BLaER1 treated with 17β-estradiol and CSF1 and Interleukin-3, amounts not matched to agents 10 nM and 100 nM (cell line): ENCODE measurements around the gene RBP3.

Experiments used
- H3K27ac ChIP-seq, 11 experiments: shearing (Covaris generic); formaldehyde crosslinking; 2 replicates each; pipeline ENCODE4 v1.8.1; 2022
- H3K27me3 ChIP-seq, 11 experiments: shearing (Covaris generic); formaldehyde crosslinking; 2 replicates each; pipeline ENCODE4 v1.8.1; 2022
- H3K36me3 ChIP-seq, 11 experiments: shearing (Covaris generic); formaldehyde crosslinking; 2 replicates each; pipeline ENCODE4 v1.8.1; 2022
- H3K4me1 ChIP-seq, 10 experiments: shearing (Covaris generic); formaldehyde crosslinking; 2 replicates each; pipeline ENCODE4 v1.8.1; 2022
- H3K4me2 ChIP-seq, 11 experiments: shearing (Covaris generic); formaldehyde crosslinking; 2 replicates each; pipeline ENCODE4 v1.8.1; 2022
- H3K4me3 ChIP-seq, 10 experiments: shearing (Covaris generic); formaldehyde crosslinking; 2 replicates each; pipeline ENCODE4 v1.8.1; 2022
- H3K9ac ChIP-seq, 11 experiments: shearing (Covaris generic); formaldehyde crosslinking; 2 replicates each; pipeline ENCODE4 v1.8.1; 2022
- H3K9me3 ChIP-seq, 11 experiments: shearing (Covaris generic); formaldehyde crosslinking; replicated peaks in 1 of 11; 2 replicates each; pipeline ENCODE4 v1.8.1; 2022
- H4K20me1 ChIP-seq, 11 experiments: shearing (Covaris generic); formaldehyde crosslinking; 2 replicates each; pipeline ENCODE4 v1.8.1; 2022
- Cebpa-rat ChIP-seq, 11 experiments: shearing (Covaris generic); IDR thresholded peaks; 2 replicates each; pipeline ENCODE4 v1.8.1; 2022

The RBP3 gene

DNA sequence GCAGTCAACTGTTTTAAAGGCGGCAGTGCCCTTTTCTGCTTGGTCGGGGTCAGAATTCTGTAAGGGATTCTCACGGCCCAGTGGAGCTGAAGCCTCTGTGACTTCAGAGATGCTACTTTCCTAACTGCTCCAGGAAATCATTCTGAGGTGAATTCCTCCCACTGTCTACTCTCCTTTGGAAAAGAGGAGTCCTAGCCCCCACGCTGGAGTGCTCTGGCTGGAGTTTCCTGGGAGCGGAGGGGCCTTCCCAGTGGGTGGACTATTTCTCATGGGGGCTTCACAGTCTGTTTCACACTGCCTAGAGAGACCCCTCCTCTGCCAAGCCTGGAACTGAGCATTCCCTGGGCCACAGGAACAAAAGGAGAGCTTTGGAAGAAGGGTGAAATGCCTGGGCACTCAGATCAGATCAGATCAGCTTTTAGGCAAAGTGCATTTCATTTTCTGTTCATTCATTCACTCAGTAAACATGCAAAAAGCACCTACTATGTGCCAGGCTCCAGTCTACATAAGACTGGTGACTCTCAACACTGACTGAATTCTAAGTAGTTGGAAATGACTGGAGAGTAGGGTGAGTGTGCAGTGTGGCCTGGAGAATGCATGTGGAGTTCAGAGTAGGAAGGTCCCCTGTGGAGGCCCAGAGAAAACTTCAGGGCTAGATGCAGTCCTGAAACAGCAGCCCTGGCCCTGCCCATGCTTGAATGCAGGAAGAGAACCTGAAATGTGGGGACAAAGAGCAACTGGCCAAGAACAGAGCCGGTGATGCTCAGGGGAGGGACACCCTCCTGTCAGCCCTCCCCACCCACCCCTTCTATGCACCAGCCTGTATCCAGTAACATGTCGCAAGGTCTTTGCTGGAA is 23.7 kb downstream of the RBP3 start:
- Histone ChIP-seq H3K9me3 (no peaks in the 10 kb centered on the region), H3K4me3 (no peak overlapping the region), H3K4me2 (0 out of 22 replicates have a peak overlapping the region, but pooled peaks of 1 of the 11 experiments have one; percentile 12), H3K36me3 (no peaks in the 10 kb centered on the region), H4K20me1 (no peaks in the 10 kb centered on the region), H3K4me1 (peaks cover 0 to 52% (median 30%) of the 10 kb centered on the region in 10 experiments; a peak in 19 of 20 replicates), H3K27ac (no peak overlapping the region), H3K27me3 (peaks cover 0 to 7% (median 3%) of the 10 kb centered on the region in 11 experiments; a peak in 9 of 22 replicates), H3K9ac (no peak overlapping the region)
- no peak for TF ChIP-seq Cebpa-rat (IDR thresholded peaks at IDR 0.05)

- no peak for TF ChIP-seq Cebpa-rat (IDR thresholded peaks at IDR 0.05)
- Histone ChIP-seq H3K4me2 (peak overlapping the region; percentile 8 to 60 (median 44); a peak in 19 of 22 replicates), H3K9ac (no peak overlapping the region), H3K4me1 (peaks cover 0 to 55% (median 32%) of the 10 kb centered on the region in 10 experiments; a peak in 19 of 20 replicates), H3K27ac (no peak overlapping the region), H3K9me3 (no peaks in the 10 kb centered on the region), H3K4me3 (no peak overlapping the region), H3K27me3 (peaks cover 0 to 15% (median 11%) of the 10 kb centered on the region in 11 experiments; a peak in 12 of 22 replicates), H4K20me1 (no peaks in the 10 kb centered on the region), H3K36me3 (no peaks in the 10 kb centered on the region)
Observed at GRCh38 chr10:47372726-47373125, 24.6 kb downstream of the RBP3 start.

- H3K4me2 ChIP-seq, result no peak overlapping the region
- H3K27ac ChIP-seq, result no peak overlapping the region
Observed at GRCh38 chr10:47374611-47375536, 26.7 kb downstream of the RBP3 start.

DNA sequence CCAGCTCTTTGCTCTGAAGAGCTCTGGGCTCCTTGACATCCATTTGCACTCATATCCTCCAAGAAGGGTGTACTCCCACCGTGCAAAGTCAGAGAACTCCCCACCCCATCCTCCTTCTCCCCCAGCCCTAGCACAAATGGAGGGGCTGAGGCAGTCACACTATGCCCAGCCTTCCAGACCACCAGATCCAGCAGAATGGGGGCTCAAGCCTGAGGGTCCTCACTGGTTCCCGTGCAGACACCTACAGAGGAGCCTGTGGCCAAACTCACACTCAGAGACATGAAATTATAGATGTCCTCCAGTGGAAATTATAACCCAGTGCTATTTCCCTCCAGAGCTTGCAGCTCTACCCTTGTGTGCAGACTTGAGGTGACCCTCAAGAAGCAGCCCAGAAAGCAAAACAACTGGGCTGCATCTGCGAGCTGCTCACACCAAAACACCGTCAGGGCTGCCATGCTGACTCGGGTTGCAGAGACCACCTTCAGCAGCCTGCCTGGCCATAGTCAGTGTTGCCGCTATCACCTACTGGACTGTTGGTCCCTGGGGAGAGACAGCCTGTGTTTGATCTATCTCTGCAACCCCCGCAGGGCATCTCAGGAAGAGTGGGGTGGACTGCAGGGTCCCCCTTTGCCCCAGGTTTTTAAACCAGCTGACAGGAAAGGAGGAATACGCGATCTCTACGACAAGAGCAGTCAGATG is 28.5 kb downstream of the RBP3 start:
- H3K4me1 ChIP-seq, result peaks cover 0 to 30% (median 23%) of the 10 kb centered on the region in 10 experiments; a peak in 18 of 20 replicates
- no peak for TF ChIP-seq Cebpa-rat (IDR thresholded peaks at IDR 0.05)
- no peaks in the 10 kb centered on the region for H3K9me3 ChIP-seq
- H3K9ac ChIP-seq, result no peak overlapping the region
- H3K36me3 ChIP-seq, result no peaks in the 10 kb centered on the region
- H4K20me1 ChIP-seq, result no peaks in the 10 kb centered on the region
- H3K27me3 ChIP-seq, result peaks cover 0 to 20% (median 15%) of the 10 kb centered on the region in 11 experiments; a peak in 12 of 22 replicates
- no peak overlapping the region for H3K27ac ChIP-seq
- H3K4me3 ChIP-seq, result no peak overlapping the region
- H3K4me2 ChIP-seq, result peak overlapping the region in 7 of 11 experiments; percentile 15 to 50 (median 22); a peak in 10 of 22 replicates

More at GRCh38 chr10:47374611-47375536, 26.7 kb downstream of the RBP3 start:
- Histone ChIP-seq H3K36me3 (no peaks in the 10 kb centered on the region), H3K9ac (no peak overlapping the region), H3K4me1 (peaks cover 0 to 47% (median 34%) of the 10 kb centered on the region in 10 experiments; a peak in 19 of 20 replicates), H4K20me1 (no peaks in the 10 kb centered on the region), H3K4me3 (no peak overlapping the region), H3K9me3 (no peaks in the 10 kb centered on the region), H3K27me3 (peaks cover 0 to 20% (median 15%) of the 10 kb centered on the region in 11 experiments; a peak in 12 of 22 replicates)
- TF ChIP-seq Cebpa-rat (IDR thresholded peaks at IDR 0.05), result no peak

- Histone ChIP-seq H3K27ac (no peak overlapping the region), H3K4me1 (peaks cover 0 to 21% (median 15%) of the 10 kb centered on the region in 10 experiments; a peak in 13 of 20 replicates), H3K27me3 (peaks cover 0 to 20% (median 15%) of the 10 kb centered on the region in 11 experiments; a peak in 12 of 22 replicates), H3K9ac (0 out of 22 replicates have a peak overlapping the region, but pooled peaks of 1 of the 11 experiments have one; percentile 5), H3K9me3 (no peaks in the 10 kb centered on the region), H3K4me2 (peak overlapping the region in 6 of 11 experiments; percentile 16 to 50 (median 24); a peak in 8 of 22 replicates), H3K36me3 (no peaks in the 10 kb centered on the region), H4K20me1 (no peaks in the 10 kb centered on the region), H3K4me3 (no peak overlapping the region)
- TF ChIP-seq Cebpa-rat (IDR thresholded peaks at IDR 0.05), result no peak
Observed at GRCh38 chr10:47378183-47378510, 30.0 kb downstream of the RBP3 start.

DNA sequence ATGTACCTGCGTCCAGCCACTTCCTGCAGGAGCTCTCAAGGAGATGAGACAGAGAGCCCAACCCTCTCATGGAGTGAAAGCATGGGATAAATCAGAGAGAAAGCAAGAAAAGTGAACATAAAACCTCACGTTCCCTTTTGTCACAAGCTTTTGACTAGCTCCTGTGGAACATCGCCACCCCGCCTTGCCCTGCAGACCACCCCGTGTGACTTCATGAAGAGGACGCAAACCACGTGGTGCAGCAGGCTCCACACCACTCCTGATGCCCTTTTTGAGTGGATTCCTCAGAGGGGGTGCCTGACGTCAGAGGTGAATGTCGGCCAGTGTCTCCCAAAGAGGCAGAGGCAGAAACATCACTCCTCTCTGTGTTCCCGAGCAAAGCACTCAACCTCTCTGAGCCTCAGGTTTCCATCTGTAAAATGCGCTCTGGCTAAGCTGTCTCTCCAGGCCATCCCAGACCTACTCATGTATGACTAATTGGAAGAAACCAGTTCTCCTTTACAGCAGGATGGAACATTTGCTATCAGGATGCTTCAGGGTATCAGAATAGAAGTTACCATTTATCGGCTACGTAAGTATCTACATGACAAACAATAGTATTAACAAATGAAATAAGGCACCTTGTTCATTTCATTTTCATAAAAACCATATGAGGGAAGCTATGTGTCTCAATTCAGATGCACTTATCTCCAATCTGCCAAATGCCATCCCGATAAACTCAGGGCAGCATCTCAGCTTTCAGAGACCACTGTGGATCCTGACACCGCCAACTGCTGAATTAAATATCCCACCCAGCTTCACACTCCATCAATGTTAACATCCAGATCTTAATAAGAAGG is 30.7 kb downstream of the RBP3 start:
- H3K9me3 ChIP-seq, result no peaks in the 10 kb centered on the region
- H3K4me2 ChIP-seq, result peak overlapping the region in 2 of 11 experiments; percentile 16 to 22; a peak in 2 of 22 replicates
- H3K9ac ChIP-seq, result no peak overlapping the region
- H4K20me1 ChIP-seq, result no peaks in the 10 kb centered on the region
- H3K27me3 ChIP-seq, result peaks cover 0 to 20% (median 15%) of the 10 kb centered on the region in 11 experiments; a peak in 12 of 22 replicates
- no peak overlapping the region for H3K4me3 ChIP-seq
- no peaks in the 10 kb centered on the region for H3K36me3 ChIP-seq
- H3K27ac ChIP-seq, result no peak overlapping the region
- peaks cover 0 to 28% (median 22%) of the 10 kb centered on the region in 10 experiments; a peak in 15 of 20 replicates for H3K4me1 ChIP-seq
- TF ChIP-seq Cebpa-rat (IDR thresholded peaks at IDR 0.05), result no peak

DNA sequence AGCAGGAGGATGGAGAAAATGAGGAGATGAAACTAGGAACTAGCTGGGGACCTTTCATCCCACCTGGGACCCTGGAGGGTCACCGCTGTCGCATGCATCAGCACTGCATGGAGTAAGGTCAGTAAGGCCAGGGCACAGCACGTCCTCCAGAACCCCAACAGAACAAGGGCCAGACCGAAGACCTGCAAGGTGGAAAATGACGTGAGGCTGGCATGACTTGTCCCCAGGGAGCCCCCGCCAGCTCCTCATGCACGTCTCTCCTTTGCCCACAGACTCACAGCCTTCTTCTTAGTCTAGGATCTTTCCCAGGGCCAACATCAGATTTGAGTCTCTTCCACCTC is 31.3 kb downstream of the RBP3 start:
- H3K27ac ChIP-seq, result no peak overlapping the region
- peaks cover 0 to 31% (median 24%) of the 10 kb centered on the region in 10 experiments; a peak in 15 of 20 replicates for H3K4me1 ChIP-seq
- no peak for TF ChIP-seq Cebpa-rat (IDR thresholded peaks at IDR 0.05)
- H3K27me3 ChIP-seq, result peaks cover 0 to 20% (median 15%) of the 10 kb centered on the region in 11 experiments; a peak in 12 of 22 replicates
- no peak overlapping the region for H3K4me3 ChIP-seq
- H4K20me1 ChIP-seq, result no peaks in the 10 kb centered on the region
- H3K4me2 ChIP-seq, result no peak overlapping the region
- no peaks in the 10 kb centered on the region for H3K9me3 ChIP-seq
- no peak overlapping the region for H3K9ac ChIP-seq
- no peaks in the 10 kb centered on the region for H3K36me3 ChIP-seq
